GM12878 (cell line): Measurements from ENCODE around the gene TXN2. TPM values are rescaled to one million over a fixed set of nuclear protein-coding genes. Genes with fewer than 3 reads are reported as not detected.
A peak's percentile ranks its signal among the peaks of the same experiment; 100 is the strongest.

ENCODE experiments used
- ASH2L ChIP-seq: fragments of 300-600, 200-600 bp; sonication (generic); IDR thresholded peaks from 2 replicates; pipeline ENCODE4 v1.6.1; 2017; ENCODE audit warnings: low read depth, mild to moderate bottlenecking, borderline replicate concordance
- ATF3 ChIP-seq: IDR thresholded peaks from 2 replicates; pipeline ENCODE4 v1.6.1; 2011; ENCODE audit warnings: low read depth, mild to moderate bottlenecking, low read length, moderate library complexity, borderline replicate concordance; ENCODE audit errors: extremely low read depth
- BRCA1 ChIP-seq: IDR thresholded peaks from 2 replicates; pipeline ENCODE4 v1.6.1; 2011; ENCODE audit warnings: low read depth, low read length, improper control_type of control experiment
- CBFB ChIP-seq: IDR thresholded peaks from 2 replicates; pipeline ENCODE4 v1.6.1; 2016; ENCODE audit warnings: antibody characterized with exemption, low read depth
- CEBPB ChIP-seq, 2 experiments: fragments of 150-350 bp in 1 of 2; IDR thresholded peaks; 2 replicates each; pipeline ENCODE4 v1.6.1; 2012 to 2014; ENCODE audit warnings: low read depth in 2 of 2, low read length in 2 of 2, borderline replicate concordance in 1 of 2, inconsistent platforms in 1 of 2
- CEBPZ ChIP-seq: fragments of 150-350 bp; IDR thresholded peaks from 2 replicates; pipeline ENCODE4 v1.6.1; 2016; ENCODE audit warnings: low read depth, low read length
- CREM ChIP-seq: IDR thresholded peaks from 2 replicates; pipeline ENCODE4 v1.6.1; 2014; ENCODE audit warnings: antibody characterized with exemption, low read depth
- FOS ChIP-seq: IDR thresholded peaks from 3 replicates; pipeline ENCODE4 v1.6.1; 2011; ENCODE audit warnings: borderline replicate concordance; ENCODE audit not compliant: insufficient read length; ENCODE audit errors: extremely low read depth
- HCFC1 ChIP-seq: fragments of 150-350 bp; IDR thresholded peaks from 2 replicates; pipeline ENCODE4 v1.6.1; 2014; ENCODE audit warnings: low read length
- HDAC2 ChIP-seq: fragments of 200-600 bp; sonication (generic); IDR thresholded peaks from 2 replicates; pipeline ENCODE4 v1.6.1; 2017
- HDGF ChIP-seq: fragments of 450-650 bp; IDR thresholded peaks from 2 replicates; pipeline ENCODE4 v1.6.1; 2016; ENCODE audit warnings: antibody characterized with exemption
- KAT2A ChIP-seq: conservative IDR thresholded peaks from 2 replicates; pipeline ENCODE4 v1.6.1; 2011; ENCODE audit warnings: low read depth, low read length; ENCODE audit not compliant: control insufficient read depth
- MLLT1 ChIP-seq: fragments of 450-650 bp; IDR thresholded peaks from 2 replicates; pipeline ENCODE4 v1.6.1; 2016; ENCODE audit warnings: mild to moderate bottlenecking
- MYB ChIP-seq: fragments of 150-350 bp; IDR thresholded peaks from 2 replicates; pipeline ENCODE4 v1.6.1; 2014; ENCODE audit warnings: mild to moderate bottlenecking, low read depth, low read length, borderline replicate concordance
- NBN ChIP-seq: fragments of 450-650 bp; IDR thresholded peaks from 2 replicates; pipeline ENCODE4 v1.6.1; 2016
- NFYA ChIP-seq: IDR thresholded peaks from 2 replicates; pipeline ENCODE4 v1.6.1; 2011; ENCODE audit warnings: low read depth, mild to moderate bottlenecking, low read length, improper control_type of control experiment, borderline replicate concordance
- POLR2AphosphoS5 ChIP-seq: IDR thresholded peaks from 2 replicates; pipeline ENCODE4 v1.6.1; 2011; ENCODE audit warnings: mild to moderate bottlenecking, low read length, inconsistent platforms
- POU2F2 ChIP-seq: IDR thresholded peaks from 3 replicates; pipeline ENCODE4 v1.6.1; 2011; ENCODE audit warnings: low read depth, mild to moderate bottlenecking, low read length, borderline replicate concordance
- RELB ChIP-seq: fragments of 450-650 bp; IDR thresholded peaks from 2 replicates; pipeline ENCODE4 v1.6.1; 2017; ENCODE audit warnings: low read depth, mild to moderate bottlenecking, moderate library complexity
- SPI1 ChIP-seq: IDR thresholded peaks from 2 replicates; pipeline ENCODE4 v1.6.1; 2011; ENCODE audit warnings: low read depth, mild to moderate bottlenecking, low read length, moderate library complexity, borderline replicate concordance; ENCODE audit not compliant: insufficient read depth
- ZNF24 ChIP-seq: fragments of 450-650 bp; IDR thresholded peaks from 2 replicates; pipeline ENCODE4 v1.6.1; 2017; ENCODE audit warnings: antibody characterized with exemption, mild to moderate bottlenecking
- ZNF274 ChIP-seq: IDR thresholded peaks from one replicate; pipeline ENCODE4 v1.8.0; 2011; ENCODE audit not compliant: insufficient read length, insufficient read depth
- polyA plus RNA-seq, 11 experiments: library from polyadenylated mRNA; depleted of rRNA in 4 of 11; unstranded in 6 of 11; stranded (reverse) in 5 of 11; fragments of >200 nt; fragmentation: Nextera tagmentation in 4 of 11; fragmentation: Illumina TruSeq in 1 of 11; extraction: Ambion mirVana in 4 of 11; extraction: Trizol in 1 of 11; gene quantifications; 1 replicate in 1 of 11; 2 replicates in 10 of 11; pipeline versions ENCODE4 v1.2.1 to v1.2.3, GENCODE V29; 2011 to 2016; ENCODE audit warnings: inconsistent platforms in 2 of 11, missing spikeins in 2 of 11, low read depth in 1 of 11
- total RNA-seq, 4 experiments: library from RNA; depleted of rRNA in 3 of 4; stranded (reverse); fragments of >200 nt in 3 of 4; fragmentation: Illumina TruSeq in 1 of 4; extraction: Trizol in 1 of 4; gene quantifications; 2 replicates each; pipeline versions ENCODE4 v1.2.1 to v1.2.3, GENCODE V29; 2013 to 2021

TXN2 gene
- total and polyA plus RNA-seq, 10 of the 15 experiments (the other 5 are each of a cell fraction or from before 2014, with no cell fraction given) = 70.2 to 350 (median 183) TPM

GRCh38 chr22:36528795-36529751 lies 47.6 kb upstream of the TXN2 start, which contains the start of gene EIF3D (continued):
- TF ChIP-seq ATF3 (peak; percentile 90; the same call in 1 of the 2 replicates), KAT2A (no peak), FOS (no peak), ZNF274 (no peak), BRCA1 (no peak), HCFC1 (peak; percentile 83), SPI1 (peak; percentile 70), CBFB (no peak; the same call in 1 of the 2 replicates), CEBPB (IDR thresholded peaks at IDR 0.05; ENCODE audit: borderline replicate concordance in 1 of 2, low read depth in 2 of 2, low read length in 2 of 2) (0 out of 4 replicates have a peak, but pooled peaks of 1 of the 2 experiments have one; percentile 10), RELB (peak; percentile 69; the same call in 1 of the 2 replicates), NBN (peak; percentile 87; the same call in 1 of the 2 replicates), POU2F2 (peak; percentile 87), CEBPZ (0 out of 2 replicates have a peak, but pooled peaks have one; percentile 5), HDGF (peak; percentile 95), HDAC2 (no peak), ASH2L (peak; percentile 96), NFYA (no peak), MYB (peak; percentile 45; the same call in 1 of the 2 replicates), POLR2AphosphoS5 (peak; percentile 99), MLLT1 (peak; percentile 82), ZNF24 (no peak), CREM (peak; percentile 89)
